HG03342 (cell line): ENCODE results near the gene MRTFB.
"Not testable (repeated sequence)": the region's sequence is repeated elsewhere in the genome, so short reads cannot be mapped to it uniquely, and the experiment has no call there.

Source experiments
- ATAC-seq: cut with Tn5 transposase; IDR thresholded peaks from one replicate; pipeline ENCODE4 v1.9.1; 2021; ENCODE audit warnings: mild to moderate bottlenecking, moderate library complexity; ENCODE audit not compliant: unreplicated experiment

Gene MRTFB

DNA sequence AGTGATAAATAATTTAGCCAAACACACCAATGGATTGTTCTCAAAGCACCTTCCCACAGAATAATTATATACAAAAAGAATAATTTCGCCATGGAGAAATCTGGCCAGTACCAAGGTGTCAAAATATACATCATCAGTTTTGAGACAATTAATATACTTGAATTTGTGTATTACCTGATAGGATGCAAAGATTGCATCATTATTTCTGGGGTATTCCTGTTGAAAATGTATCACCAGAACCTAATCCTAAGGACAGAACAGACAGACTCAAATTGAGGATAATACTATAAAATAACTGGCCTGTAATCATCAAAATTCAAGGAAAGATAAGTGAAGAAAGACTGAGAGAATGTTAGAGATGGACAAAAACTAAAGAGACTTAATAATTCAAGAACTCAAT lies 111.9 kb downstream of the MRTFB start:
- ATAC-seq, result no peak

DNA sequence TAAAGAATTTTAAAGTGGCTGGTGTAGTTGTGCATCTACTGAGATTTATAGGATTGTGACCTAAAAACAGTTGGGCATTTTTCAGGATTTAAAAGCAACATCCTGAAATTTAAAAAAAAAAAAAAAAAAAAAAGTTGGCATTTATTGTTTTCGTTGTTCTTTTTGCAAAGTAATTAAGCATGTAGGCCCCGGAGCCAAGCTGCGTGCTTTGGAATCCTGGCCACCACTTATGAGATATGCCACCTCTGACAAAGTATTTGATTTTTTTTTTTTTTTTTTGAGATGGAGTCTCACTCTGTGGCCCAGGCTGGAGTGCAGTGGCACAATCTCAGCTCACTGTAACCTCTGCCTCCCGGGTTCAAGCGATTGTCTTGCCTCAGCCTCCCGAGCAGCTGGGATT lies 112.8 kb downstream of the MRTFB start:
- not testable (repeated sequence) for ATAC-seq

DNA sequence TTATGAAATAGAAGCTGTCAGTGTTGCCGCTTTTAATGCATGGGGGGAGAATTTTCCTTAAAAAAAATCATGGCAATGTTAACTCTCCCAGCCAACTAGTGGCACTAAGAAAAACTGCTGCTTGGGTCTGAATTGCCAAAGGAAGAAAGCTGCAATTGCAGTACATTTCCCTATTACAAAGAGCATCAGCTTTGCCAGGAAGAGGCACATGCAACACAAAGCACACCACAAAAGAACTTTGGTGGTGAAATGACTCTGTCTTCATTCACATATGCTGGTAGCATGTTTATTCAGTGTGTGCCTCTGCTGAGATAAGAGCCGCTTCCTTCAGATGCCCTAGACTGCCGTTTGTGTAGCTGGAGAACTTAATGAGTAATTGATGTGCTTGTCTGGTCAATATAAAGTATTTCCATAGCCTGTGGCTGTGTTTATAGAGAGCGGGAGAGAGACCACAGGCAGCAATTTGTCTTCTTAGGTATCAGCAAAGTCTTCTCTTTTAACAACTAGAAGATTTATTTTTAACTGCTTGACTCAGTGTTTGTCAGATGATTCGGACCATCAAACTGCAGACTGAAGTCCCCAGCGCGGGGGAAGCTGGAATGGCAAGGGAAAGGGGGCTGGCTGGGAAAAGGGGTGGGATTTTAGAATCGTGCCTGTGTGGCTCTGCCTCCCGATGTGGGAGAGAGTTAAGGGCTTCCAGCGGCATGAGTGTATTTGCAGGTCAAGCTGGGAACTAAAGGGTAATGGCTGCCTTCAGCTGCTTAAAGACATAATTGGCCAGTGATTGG lies 115.1 kb downstream of the MRTFB start:
- ATAC-seq, result no peak

DNA sequence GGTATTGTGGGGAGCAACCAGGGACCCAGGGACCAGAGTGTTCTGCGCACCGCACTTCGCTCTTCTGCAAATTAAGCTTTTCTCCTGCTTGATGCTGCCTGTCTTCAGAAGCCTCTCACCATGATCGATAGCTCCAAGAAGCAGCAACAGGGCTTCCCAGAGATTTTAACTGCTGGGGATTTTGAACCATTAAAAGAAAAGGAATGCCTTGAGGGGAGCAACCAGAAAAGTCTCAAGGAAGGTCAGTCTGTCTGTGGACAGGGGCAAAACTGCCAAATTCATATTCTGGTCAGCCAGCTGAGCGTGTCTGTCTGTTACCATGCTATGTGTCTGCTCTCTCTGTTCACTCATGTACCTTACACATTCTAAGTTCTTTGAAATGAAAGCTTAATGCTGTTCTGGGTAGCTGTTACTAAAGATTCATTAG lies 115.7 kb downstream of the MRTFB start:
- no peak for ATAC-seq

DNA sequence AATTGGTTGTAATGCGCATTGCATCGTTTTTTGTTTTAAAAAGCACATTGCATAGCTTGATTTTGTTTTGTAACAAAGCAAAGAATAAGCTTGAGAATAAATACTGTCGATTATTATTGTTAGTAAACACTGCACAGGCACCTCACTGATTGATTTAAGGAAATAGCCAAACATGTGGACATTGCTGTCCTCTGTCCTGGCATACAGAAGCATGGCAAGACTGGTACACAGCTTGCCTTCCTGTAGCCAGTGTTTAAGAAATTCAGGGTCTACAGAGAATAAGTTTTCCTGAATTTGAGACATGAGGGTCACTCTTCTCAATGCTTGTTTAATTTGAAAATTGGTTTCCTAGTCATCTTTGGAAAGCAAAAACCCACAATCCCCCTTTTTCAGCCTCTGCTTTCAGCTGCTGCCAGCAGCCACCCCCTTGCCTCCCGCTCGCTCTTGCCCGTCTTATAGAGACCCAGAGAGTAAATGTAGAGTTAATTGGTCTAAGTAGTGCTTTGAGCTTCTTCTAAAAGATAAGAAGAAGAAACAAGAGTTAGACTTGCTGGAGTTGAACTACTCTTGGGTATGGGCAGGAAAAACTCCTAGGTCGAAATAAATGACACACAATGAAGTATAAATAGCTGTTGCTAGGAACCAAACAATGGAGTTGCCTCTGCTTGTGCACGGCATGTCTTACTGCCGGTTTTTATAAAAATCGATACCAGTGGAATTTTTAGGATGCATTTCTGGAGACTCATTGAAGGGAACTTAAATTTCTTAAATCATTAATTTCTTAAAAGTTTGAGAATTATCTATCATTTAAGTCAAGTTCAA lies 116.6 kb downstream of the MRTFB start:
- ATAC-seq, result no peak

DNA sequence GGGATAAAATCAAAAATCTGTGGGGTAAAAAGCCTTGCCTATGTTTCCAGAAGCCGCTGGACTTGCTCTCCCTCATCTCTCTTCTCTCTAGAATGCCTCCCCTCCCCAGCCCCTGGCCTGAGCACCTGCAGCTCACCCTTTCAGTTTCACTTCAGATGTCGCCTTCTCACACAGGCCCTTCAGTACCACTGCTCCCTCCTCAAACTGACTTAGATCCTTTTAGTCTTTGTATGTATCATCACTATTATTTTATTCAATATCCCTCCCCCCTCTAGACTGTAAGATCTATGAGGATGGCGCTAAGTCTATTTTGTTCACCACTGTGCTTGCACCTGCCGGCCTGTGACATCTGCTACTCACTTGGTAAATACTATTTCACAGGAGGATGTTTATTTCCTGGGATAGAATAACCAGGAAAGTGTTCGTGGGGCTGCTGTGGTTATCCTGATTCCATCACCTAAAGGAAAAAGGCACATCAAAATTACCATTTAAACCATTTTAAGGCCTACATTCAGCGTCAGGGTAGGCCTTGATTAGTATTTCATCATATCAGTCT lies 122.3 kb downstream of the MRTFB start:
- ATAC-seq, result peak; percentile 93

DNA sequence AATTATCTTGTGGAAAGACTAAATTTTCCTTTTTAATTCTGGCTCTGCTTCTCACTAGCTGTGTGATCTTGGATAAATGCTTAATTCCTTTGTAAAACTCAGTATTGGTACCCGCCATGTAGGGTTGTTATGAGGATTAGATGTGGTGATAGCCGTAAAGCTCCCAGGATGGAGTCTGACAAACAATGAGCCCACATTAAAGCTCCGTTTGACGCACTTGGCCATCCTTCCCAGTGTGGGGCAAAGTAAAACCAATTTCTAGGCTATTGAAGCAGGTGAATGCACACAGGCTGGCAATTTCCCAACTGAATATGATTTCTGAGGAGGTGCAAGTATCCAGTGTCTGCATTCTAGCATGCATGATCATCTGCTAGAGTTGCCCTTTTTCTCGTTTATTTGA lies 123.6 kb downstream of the MRTFB start:
- ATAC-seq, result no peak

DNA sequence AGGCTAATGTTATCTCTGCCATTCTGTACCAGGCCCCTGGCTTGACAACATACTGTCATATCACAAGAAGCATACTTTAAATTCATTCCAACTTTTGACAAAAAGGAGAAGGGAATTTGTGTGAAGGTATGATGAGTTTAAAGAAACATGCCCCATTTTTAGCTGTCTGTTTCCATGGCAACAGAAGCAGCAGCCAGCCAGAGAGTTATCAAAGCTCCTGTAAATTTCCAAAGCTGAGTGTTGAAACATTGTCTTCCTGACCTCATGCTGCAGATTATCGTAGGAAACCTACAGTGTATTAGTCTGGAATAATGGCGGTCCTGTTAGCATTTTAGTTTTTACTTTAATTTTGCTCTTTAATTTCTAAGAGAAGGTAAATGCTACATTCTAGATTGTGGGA lies 124.9 kb downstream of the MRTFB start:
- ATAC-seq, result no peak

DNA sequence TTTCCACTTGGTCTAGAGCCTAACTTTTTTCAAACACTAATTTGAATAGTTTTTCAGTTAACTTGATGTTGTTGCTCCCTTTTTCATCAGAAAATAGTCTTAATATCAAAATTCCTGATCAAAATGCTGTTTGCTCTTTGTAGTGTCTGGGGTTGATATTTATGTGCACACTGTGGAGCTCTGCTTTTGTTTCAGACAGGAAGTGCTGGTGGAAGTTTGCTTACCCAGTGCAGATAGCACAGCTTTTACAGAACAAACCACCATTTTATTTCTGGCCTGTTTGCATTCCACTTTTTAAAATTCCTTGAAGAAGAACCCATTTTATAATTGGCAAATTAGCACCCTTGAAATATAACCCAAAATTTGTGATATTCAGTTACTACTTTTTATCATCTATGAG lies 125.4 kb downstream of the MRTFB start:
- ATAC-seq, result no peak

DNA sequence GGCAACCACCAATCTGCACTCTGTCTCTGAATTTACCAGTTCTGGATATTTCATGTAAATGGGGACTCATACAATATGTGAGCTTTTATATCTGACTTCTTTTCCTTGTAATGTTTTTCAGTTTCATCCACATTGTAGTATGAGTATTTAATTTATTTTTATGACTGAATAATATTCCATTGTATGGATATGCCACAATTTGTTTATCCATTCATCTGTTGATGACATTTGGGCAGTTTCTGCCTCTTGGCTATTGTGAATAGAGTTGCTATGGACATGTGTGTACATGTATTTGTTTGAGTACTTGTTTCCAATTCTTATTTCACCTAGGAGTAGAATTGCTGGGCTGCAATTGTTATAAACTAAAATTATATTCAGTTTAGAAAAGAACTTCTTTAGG lies 126.9 kb downstream of the MRTFB start:
- ATAC-seq, result no peak

DNA sequence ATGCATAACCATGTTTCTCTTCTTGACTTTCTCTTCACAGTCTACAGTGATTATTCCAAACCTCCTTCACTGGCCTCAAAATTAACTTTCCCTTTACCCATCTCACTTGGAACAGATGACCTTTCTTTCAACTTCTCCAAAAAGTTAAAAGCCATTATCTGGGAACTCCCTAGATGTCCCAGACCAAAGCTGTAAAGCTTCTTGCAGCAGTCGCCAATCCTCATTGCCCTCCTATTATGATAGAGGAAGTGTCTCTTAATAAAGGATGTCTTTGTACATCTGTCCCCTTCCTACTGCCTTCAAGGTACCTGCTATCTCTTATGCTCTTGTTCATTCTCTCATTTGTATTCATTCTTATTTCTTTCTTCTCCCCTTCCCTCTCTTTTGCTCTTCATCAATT lies 127.5 kb downstream of the MRTFB start:
- no peak for ATAC-seq

DNA sequence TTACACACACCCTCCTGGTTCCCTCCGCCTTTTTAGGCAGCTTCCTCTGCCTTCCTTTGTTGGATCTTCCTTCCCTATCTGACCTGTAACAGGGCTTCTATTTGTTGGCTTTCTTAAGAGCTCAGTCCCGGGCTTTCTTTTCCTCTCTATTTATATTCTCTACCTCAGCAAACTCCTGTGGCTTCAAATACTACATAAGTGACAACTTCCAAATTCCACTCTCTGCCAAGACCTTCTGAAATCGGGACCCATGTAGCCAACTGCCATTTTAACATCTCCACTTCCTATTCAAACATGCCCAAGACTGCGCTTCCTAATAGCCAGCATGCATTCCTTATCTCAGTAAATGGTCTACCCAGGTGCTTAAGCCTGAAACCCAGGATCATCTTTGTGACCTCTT lies 128.1 kb downstream of the MRTFB start:
- ATAC-seq, result no peak

DNA sequence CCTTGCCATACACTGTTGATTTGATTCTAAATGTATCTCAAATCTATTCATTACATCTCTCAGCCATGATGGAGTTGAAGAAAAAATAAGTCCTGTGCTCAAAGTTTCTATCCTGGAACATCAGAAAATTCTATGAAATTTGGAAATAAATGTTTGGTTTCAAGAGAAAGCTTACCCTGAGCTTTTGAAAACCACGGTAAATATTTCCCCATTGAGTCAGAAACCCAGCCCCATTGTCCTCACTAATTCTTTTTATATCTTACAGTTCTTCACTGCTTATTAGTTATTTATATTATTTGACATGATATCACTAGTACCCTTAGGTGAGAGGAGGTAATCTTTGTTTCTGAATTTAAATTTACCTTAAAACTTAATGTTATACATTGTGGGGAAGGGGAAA lies 128.5 kb downstream of the MRTFB start:
- no peak for ATAC-seq

DNA sequence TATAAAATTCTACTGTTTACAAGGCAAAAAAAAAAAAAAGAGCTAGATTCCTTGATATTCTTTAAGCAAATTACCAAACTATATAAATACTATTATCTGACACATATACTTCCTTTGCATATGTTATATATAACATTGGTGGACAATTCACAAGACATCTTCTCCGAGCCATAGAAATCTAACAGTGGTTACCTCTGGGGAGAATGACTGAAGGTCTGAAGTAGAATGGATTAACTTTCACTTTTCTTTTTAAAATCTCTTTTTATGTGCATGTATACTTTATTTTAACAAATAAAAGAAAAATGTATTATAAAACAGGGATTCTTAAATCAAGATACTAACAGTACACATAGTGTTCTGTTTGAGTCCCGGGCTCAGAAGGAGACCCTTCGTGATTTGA lies 131.0 kb downstream of the MRTFB start:
- ATAC-seq, result no peak

DNA sequence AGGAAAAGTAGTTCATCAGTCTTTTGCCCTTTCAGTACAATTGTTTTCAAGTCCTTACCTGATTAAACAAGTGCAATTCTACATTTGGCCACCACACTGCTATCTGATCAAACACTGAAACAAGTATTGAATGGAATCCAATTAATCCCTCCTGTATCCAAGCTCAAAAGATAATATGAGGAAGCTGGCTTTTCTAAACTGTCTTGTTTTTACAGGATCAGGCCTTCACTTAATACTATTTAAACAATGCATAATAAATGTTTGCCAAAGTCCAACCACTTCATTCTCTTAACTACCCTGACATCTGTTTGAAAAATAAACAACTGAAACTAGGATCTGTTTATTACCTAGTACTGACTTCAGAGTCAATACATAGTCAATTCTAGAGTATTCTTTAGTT lies 131.6 kb downstream of the MRTFB start:
- no peak for ATAC-seq

DNA sequence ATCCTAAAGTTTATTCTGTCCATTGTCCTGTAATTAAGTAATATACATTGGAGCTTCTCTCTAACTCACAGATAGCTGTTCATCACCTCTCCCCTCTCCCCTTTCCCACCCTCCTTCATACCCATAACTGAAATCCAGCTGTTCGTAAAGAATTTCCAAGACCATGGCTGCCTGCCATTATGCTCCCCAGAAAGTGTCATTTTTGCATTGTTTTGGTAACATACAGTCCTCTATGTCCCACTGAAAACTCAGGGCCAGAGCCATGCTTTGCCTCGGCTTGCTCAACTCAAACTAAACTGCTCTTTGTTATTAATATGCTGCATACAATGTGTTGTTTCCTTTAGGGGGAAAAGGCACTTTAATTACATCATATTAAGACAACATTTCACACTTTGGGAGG lies 132.0 kb downstream of the MRTFB start:
- no peak for ATAC-seq

DNA sequence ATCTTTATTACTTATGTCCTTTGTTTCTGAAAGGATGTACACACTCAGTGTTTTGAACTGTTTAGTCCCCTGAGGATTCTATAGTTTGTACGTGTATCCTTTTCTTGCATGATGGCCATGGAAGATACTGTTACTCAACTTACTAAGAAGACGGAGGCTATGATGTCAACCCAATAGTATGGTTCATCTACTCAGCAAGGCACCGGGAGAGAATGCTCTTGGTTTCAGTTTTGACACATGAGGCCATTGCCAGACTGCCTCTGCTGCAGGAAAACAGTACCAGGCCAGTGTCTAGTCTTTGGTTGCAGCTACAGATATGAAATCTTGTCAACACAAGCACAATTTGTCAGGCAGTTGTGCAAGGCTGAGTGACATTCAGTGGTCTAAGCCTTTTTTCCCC lies 134.5 kb downstream of the MRTFB start:
- no peak for ATAC-seq

DNA sequence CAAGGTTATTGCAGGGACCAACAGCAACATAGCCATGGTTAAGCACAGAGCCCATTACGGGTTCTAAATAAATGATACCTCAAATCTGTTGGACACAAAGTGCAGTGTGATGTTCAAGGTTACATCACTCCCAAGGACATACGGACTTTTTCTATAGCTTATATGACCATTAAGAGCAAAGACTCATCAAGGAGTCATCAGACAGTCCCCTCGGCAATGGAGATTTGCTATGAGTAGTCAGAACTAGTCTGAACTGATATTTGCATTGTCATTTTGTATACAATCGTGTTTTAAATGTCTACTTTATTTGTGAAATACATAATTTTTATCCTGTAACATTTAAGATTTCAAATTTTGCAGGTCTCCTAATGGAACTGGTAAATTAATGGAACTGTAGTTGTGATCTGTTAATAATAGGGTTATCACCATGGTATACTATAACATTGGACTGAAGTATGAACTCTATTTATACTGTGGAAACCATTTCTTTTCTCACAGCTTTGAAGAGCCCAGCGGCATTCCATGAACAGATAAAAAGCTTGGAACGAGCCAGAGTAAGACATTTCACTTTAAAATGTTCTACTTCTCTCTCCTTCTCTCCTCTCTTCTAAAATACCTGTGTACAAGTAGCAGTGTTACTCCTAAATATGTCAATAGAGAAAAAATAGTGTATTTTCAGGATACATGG lies 140.9 kb downstream of the MRTFB start:
- ATAC-seq, result no peak

DNA sequence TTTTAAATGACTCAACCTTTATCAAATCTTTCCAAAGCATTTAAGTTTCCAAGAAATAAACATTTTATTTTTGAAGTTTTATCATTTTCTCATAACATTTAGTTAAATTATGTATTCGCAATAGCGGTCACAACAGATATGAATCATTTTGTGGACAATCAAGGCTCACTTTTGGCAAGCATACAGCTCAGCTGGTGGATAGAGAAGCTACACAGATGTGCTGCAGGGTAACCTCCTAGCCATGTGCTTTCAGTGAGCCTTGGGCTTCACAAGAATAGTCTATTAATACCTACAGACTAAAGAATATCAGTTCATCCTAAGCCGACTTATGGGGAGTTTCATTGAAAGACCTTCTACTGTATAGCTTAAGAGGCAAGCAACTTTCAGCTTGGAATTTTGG lies 144.8 kb downstream of the MRTFB start:
- no peak for ATAC-seq

DNA sequence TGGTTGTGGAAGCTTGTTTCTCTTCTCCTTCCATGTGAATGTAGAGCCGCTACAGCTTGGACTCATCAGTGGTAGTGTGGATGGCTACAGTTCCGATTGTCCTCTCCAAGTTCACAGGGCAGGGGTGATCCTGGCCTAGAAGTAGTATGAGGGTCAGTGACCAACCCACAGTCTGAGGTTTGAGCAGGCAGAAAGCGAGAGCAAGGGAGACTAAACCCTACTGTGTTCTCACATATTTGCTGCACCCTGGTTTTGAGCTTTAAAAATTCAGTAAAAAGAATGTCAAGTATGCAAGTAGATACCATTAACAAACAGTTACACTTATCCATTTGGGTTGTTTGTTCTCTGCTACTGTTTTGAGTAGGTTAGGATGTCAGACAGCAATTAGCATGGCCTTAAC lies 148.9 kb downstream of the MRTFB start:
- ATAC-seq, result no peak

DNA sequence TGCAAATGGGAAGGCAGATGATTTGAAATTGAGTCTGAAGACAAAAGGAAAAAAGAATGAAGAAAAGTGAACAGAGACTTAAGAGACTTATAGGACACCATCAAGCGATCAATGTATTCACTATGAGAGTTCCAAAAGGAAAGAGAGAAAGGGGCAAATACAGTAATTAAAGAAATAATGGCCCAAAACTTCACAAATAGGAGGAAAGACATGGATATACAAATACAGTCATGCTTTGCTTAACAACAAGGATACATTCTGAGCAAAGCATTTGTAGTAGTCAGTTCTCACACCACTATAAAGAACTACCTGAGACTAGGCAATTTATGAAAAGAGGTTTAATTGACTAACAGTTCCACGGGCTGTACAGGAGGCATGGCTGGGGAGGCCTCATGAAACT lies 152.5 kb downstream of the MRTFB start:
- ATAC-seq, result no peak
